Karpas-422 (cell line): ENCODE measurements around the gene UMAD1. TPM values are rescaled to one million over a fixed set of nuclear protein-coding genes. Genes with fewer than 3 reads are reported as not detected.

ENCODE experiments used
- DNase-seq: peaks from one replicate; pipeline ENCODE4 v3.0.0-alpha.2; 2015
- H2AFZ ChIP-seq: fragments of 200-600 bp; sonication (generic); 2 replicates; pipeline ENCODE4 v1.6.1; 2014; ENCODE audit warnings: antibody characterized with exemption, low read length, mixed read lengths
- H3K27ac ChIP-seq: fragments of 200-600 bp; sonication (generic); 2 replicates; pipeline ENCODE4 v1.5.1; 2014; ENCODE audit warnings: mild to moderate bottlenecking, low read length, moderate library complexity
- H3K27me3 ChIP-seq: fragments of 200-600 bp; sonication (generic); 2 replicates; pipeline ENCODE4 v1.6.1; 2014; ENCODE audit warnings: low read length, mixed read lengths
- H3K36me3 ChIP-seq: fragments of 200-600 bp; sonication (generic); 2 replicates; pipeline ENCODE4 v1.6.1; 2014; ENCODE audit warnings: low read length, mixed read lengths; ENCODE audit not compliant: insufficient read depth
- H3K4me1 ChIP-seq: fragments of 200-600 bp; sonication (generic); 2 replicates; pipeline ENCODE4 v1.6.1; 2014; ENCODE audit warnings: mild to moderate bottlenecking, low read length, mixed read lengths
- H3K4me2 ChIP-seq: fragments of 200-600 bp; sonication (generic); 2 replicates; pipeline ENCODE4 v1.6.1; 2014; ENCODE audit warnings: low read length, low read depth, mild to moderate bottlenecking; ENCODE audit not compliant: poor library complexity, severe bottlenecking
- H3K4me3 ChIP-seq: fragments of 200-600 bp; sonication (generic); 2 replicates; pipeline ENCODE4 v1.5.1; 2014; ENCODE audit warnings: mild to moderate bottlenecking, antibody characterized with exemption, low read length, mixed read lengths
- H3K79me2 ChIP-seq: fragments of 200-600 bp; sonication (generic); 2 replicates; pipeline ENCODE4 v1.6.1; 2014; ENCODE audit warnings: mild to moderate bottlenecking, low read length, mixed read lengths
- H3K9ac ChIP-seq: fragments of 200-600 bp; sonication (generic); 2 replicates; pipeline ENCODE4 v1.6.0; 2014; ENCODE audit warnings: low read length
- H3K9me2 ChIP-seq: fragments of 200-600 bp; sonication (generic), shearing (Covaris generic); replicated peaks from 2 replicates; pipeline ENCODE4 v1.6.0; 2014; ENCODE audit warnings: mild to moderate bottlenecking, low read length, moderate library complexity; ENCODE audit not compliant: insufficient read depth
- H3K9me3 ChIP-seq: fragments of 300-700, 200-600 bp; sonication (generic); 2 replicates; pipeline ENCODE4 v1.6.1; 2014; ENCODE audit warnings: low read length, mixed read lengths
- H4K20me1 ChIP-seq: fragments of 200-600 bp; sonication (generic); 2 replicates; pipeline ENCODE4 v1.6.1; 2014; ENCODE audit warnings: mild to moderate bottlenecking, antibody characterized with exemption, low read length, low read depth; ENCODE audit not compliant: insufficient read depth
- total RNA-seq: library from RNA; depleted of rRNA; stranded (reverse); fragments of >200 nt; shearing (Covaris generic); gene quantifications from 2 replicates; pipeline ENCODE4 v1.2.3, GENCODE V29; 2014; ENCODE audit warnings: low replicate concordance

UMAD1 gene
- total RNA-seq, 1 experiment from 2014 or later, result 15.2 TPM

DNA sequence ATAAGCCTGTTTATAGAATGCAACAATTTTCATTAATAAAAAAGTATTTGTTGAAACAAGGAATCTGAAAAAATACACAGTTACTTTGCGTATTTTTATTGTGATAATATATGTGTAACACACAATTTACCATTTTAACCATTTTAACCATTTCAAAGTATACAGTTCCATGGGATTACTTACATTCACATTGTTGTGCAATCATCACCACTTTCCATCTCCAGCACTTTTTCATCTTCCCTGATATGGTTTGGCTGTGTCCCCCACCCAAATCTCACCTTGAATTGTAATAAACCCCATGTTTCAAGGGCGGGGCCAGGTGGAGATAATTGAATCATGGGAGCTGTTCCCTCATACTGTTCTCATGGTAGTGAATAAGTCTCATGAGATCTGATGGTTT lies 266.8 kb downstream of the UMAD1 start:
- H3K4me3 ChIP-seq, result no peak overlapping the region
- H3K4me2 ChIP-seq, result no peak overlapping the region
- DNase-seq, result no peak
- no peaks in the 10 kb centered on the region for H3K4me1 ChIP-seq
- H3K79me2 ChIP-seq, result no peaks in the 10 kb centered on the region
- H3K27me3 ChIP-seq, result no peaks in the 10 kb centered on the region
- no peaks in the 10 kb centered on the region for H3K36me3 ChIP-seq
- H2AFZ ChIP-seq, result no peak overlapping the region
- no peaks in the 10 kb centered on the region for H3K9me2 ChIP-seq
- H4K20me1 ChIP-seq, result no peaks in the 10 kb centered on the region
- no peak overlapping the region for H3K27ac ChIP-seq
- H3K9ac ChIP-seq, result no peak overlapping the region
- no peaks in the 10 kb centered on the region for H3K9me3 ChIP-seq

DNA sequence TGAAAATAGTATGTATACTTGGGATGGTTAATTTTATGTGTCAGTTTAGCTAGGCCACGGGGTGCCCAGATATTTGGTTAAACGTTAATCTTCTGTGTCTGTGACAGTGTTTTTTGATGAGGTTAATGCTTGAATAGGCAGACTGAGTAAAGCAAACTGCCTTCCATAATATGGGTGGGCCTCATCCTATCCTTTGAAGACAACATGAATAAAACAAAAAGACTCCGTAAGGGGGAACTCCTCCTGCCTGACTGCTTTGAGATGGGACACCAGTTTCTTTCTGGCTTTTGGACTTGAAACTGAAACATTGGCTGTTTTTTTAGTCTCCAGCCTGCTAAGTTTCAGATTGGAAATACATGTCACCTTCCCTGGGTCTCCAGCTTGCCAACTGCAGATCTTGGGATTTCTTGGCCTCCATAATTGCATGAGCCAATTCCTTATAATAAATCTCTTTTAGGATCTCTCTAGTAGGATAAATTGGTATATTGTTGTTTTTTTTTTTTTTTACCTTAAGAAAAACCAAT lies 268.1 kb downstream of the UMAD1 start:
- H3K9me3 ChIP-seq, result no peaks in the 10 kb centered on the region
- H3K79me2 ChIP-seq, result no peaks in the 10 kb centered on the region
- no peak for DNase-seq
- no peak overlapping the region for H3K9ac ChIP-seq
- no peak overlapping the region for H3K27ac ChIP-seq
- H3K27me3 ChIP-seq, result no peaks in the 10 kb centered on the region
- H3K4me3 ChIP-seq, result no peak overlapping the region
- H4K20me1 ChIP-seq, result no peaks in the 10 kb centered on the region
- no peaks in the 10 kb centered on the region for H3K36me3 ChIP-seq
- no peaks in the 10 kb centered on the region for H3K4me1 ChIP-seq
- no peak overlapping the region for H3K4me2 ChIP-seq
- no peaks in the 10 kb centered on the region for H3K9me2 ChIP-seq
- H2AFZ ChIP-seq, result no peak overlapping the region

DNA sequence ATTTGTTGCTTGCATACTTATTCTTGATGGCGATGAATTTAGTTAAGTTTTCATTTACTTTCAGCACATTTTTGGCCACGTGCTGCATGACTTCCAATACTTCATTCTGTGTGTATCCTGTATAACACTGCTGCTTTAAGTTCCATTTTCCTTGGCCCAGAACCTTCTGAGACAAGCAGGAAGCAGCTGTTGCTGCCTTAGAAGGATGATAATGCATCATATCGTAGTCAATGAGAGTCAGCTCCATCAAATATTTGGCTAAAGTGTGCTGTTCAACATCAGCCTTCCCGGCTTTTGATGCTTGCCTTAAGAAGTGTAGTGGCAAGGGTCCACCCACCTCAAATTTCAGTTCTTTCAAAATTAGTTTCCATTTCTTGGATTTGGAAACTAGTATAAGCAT lies 268.8 kb downstream of the UMAD1 start:
- no peak for DNase-seq
- no peaks in the 10 kb centered on the region for H3K79me2 ChIP-seq
- no peak overlapping the region for H3K27ac ChIP-seq
- H3K9me3 ChIP-seq, result no peaks in the 10 kb centered on the region
- H3K9me2 ChIP-seq, result no peaks in the 10 kb centered on the region
- no peak overlapping the region for H3K4me2 ChIP-seq
- no peaks in the 10 kb centered on the region for H3K27me3 ChIP-seq
- H2AFZ ChIP-seq, result no peak overlapping the region
- H4K20me1 ChIP-seq, result no peaks in the 10 kb centered on the region
- H3K4me3 ChIP-seq, result no peak overlapping the region
- no peaks in the 10 kb centered on the region for H3K4me1 ChIP-seq
- no peaks in the 10 kb centered on the region for H3K36me3 ChIP-seq
- H3K9ac ChIP-seq, result no peak overlapping the region

DNA sequence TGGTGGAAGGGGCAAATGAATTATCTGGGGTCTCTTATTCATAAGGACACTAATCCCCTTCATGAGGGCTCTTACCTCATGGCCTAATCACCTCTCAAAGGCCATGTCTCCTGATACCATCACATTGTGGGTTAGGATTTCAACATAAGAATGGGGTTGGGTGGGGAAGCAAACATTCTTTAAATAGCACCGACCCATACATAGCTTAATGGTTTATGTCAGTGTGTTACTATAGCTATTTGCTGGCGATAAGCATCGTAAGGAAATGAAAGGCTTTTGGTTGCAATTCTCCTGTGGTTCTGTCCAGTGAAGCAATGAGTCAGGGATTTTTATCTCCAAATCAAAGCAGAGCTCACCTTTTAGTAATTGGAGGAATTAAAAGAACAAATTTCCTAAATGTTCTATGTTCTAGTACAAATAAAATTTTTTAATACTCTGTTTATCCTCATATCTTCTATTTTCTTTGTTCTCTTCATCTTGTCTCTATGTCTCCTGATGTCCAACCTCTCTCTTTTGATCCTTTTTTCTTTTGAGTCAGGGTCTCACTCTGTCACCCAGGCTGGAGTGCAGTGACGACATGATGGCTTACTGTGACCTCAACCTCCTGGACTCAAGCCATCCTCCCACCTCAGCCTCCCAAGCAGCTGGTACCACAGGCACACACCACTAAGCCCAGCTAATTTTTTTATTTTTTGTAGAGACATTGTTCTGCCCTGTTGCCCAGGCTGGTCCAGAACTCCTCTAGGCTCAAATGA lies 271.0 kb downstream of the UMAD1 start:
- no peak overlapping the region for H3K9ac ChIP-seq
- H3K4me3 ChIP-seq, result no peak overlapping the region

DNA sequence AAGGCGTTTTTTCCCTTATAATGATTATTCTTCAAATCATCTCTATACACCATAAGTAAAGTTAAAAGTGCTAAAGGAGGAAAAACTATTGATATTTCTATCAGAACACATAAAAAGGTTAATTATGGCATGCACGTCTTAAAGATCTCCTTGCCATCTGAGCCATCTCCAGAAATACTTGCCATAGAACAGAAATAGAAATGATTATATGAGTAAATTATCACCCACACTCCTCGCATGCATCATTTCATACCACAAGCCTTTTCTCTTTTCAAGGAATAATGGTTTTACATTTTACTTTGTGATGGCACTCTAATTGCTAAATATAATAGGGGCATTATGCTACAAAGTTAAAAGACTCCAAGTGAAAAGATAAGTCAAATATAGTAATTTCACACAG lies 272.4 kb downstream of the UMAD1 start:
- H3K4me3 ChIP-seq, result no peak overlapping the region

More for the DNA sequence above, 271.0 kb downstream of the UMAD1 start:
- Histone ChIP-seq H3K27ac (no peak overlapping the region), H3K9me3 (no peaks in the 10 kb centered on the region), H2AFZ (no peak overlapping the region), H3K27me3 (no peaks in the 10 kb centered on the region), H3K9me2 (no peaks in the 10 kb centered on the region), H3K79me2 (no peaks in the 10 kb centered on the region), H3K4me2 (no peak overlapping the region), H3K36me3 (no peaks in the 10 kb centered on the region), H3K4me1 (no peaks in the 10 kb centered on the region), H4K20me1 (no peaks in the 10 kb centered on the region)
- DNase-seq, result no peak

DNA sequence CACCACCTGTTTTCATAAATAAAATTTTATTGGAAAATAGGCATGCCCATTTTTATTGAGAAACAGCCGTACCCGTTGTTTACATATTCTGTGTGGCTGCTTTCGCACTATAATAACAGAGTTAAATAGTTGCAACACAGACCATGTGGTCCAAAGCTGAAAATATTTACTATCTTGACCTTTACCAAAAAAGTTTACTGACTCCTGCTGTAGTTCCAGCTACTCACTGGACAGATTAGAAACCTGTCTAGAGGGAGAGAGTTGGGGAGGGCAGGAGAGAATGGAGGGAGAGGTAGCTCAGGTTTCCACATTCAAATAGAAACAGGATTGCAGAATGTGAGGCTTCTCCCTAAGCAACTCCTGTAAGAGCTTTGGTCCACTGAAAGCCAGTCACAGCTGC lies 273.0 kb downstream of the UMAD1 start:
- Histone ChIP-seq H3K9me2 (no peaks in the 10 kb centered on the region), H3K27ac (no peak overlapping the region), H3K4me2 (no peak overlapping the region), H4K20me1 (no peaks in the 10 kb centered on the region), H3K9ac (no peak overlapping the region), H3K9me3 (no peaks in the 10 kb centered on the region), H3K27me3 (no peaks in the 10 kb centered on the region), H3K4me1 (no peaks in the 10 kb centered on the region; the same call in 1 of the 2 replicates), H3K36me3 (no peaks in the 10 kb centered on the region), H3K4me3 (no peak overlapping the region), H3K79me2 (no peaks in the 10 kb centered on the region), H2AFZ (no peak overlapping the region)
- DNase-seq, result no peak

More for the DNA sequence above, 272.4 kb downstream of the UMAD1 start:
- Histone ChIP-seq H3K36me3 (no peaks in the 10 kb centered on the region), H3K9ac (no peak overlapping the region), H3K9me3 (no peaks in the 10 kb centered on the region), H3K27me3 (no peaks in the 10 kb centered on the region), H3K4me2 (no peak overlapping the region), H3K4me1 (no peaks in the 10 kb centered on the region), H3K79me2 (no peaks in the 10 kb centered on the region), H2AFZ (no peak overlapping the region), H3K27ac (no peak overlapping the region), H3K9me2 (no peaks in the 10 kb centered on the region), H4K20me1 (no peaks in the 10 kb centered on the region)
- DNase-seq, result no peak

DNA sequence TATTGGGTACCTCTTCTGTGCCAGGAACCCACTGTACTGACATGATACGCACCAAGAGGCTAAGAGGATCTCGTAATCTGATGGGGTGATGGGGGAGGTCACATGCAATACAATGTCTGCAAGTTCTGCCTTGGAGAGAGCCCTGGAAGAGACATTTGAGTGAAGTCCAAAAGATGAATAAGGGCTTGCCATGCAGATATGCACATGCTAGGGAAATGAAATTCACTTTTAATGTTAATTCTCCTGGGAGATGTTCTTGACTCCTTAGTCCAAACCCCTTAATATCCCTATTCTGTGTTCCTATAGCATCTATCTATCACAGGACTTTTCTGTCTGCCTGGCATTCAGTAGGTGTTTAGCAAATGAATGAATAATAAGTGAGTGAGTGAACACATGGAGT lies 274.0 kb downstream of the UMAD1 start:
- Histone ChIP-seq H3K9ac (no peak overlapping the region), H4K20me1 (no peaks in the 10 kb centered on the region), H3K9me3 (no peaks in the 10 kb centered on the region), H3K9me2 (no peaks in the 10 kb centered on the region), H3K36me3 (no peaks in the 10 kb centered on the region), H3K4me2 (no peak overlapping the region), H3K4me1 (peaks cover 10% of the 10 kb centered on the region), H3K27me3 (no peaks in the 10 kb centered on the region), H3K4me3 (no peak overlapping the region), H3K79me2 (no peaks in the 10 kb centered on the region), H2AFZ (no peak overlapping the region), H3K27ac (no peak overlapping the region)
- DNase-seq, result no peak

DNA sequence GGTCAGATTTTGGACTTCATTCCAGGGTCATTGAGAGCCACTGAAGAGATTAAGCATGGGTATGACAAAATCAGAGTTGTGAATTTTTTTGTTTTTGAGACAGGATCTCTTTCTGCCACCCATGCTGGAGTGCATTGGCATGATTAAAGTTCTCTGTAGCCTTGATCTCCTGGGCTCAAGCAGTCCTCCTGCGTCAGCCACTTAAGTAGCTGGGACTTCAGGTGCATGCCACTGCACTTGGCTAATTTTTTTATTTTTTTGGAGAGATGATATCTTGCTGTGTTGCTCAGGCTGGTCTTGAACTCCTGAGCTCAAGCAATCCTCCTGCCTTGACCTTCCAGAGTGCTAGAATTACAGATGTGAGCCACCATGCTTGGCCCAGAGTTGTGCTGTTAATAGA lies 275.5 kb downstream of the UMAD1 start:
- no peaks in the 10 kb centered on the region for H3K36me3 ChIP-seq
- no peaks in the 10 kb centered on the region for H3K9me3 ChIP-seq
- no peak overlapping the region for H3K9ac ChIP-seq
- H3K79me2 ChIP-seq, result no peaks in the 10 kb centered on the region
- no peaks in the 10 kb centered on the region for H3K27me3 ChIP-seq
- no peaks in the 10 kb centered on the region for H4K20me1 ChIP-seq
- peaks cover 25% of the 10 kb centered on the region for H3K4me1 ChIP-seq
- no peak overlapping the region for H2AFZ ChIP-seq
- H3K4me3 ChIP-seq, result no peak overlapping the region
- H3K4me2 ChIP-seq, result no peak overlapping the region
- no peak overlapping the region for H3K27ac ChIP-seq
- no peak for DNase-seq
- H3K9me2 ChIP-seq, result no peaks in the 10 kb centered on the region
